NCI-H187 treated with DMSO at 0.1 percent for 48 hours (cell line): ENCODE results near the gene ZNF382.

Source experiments
- DNase-seq: peaks from one replicate; lab custom pipeline; 2025; lab: John Stamatoyannopoulos, UW

Gene ZNF382

DNA sequence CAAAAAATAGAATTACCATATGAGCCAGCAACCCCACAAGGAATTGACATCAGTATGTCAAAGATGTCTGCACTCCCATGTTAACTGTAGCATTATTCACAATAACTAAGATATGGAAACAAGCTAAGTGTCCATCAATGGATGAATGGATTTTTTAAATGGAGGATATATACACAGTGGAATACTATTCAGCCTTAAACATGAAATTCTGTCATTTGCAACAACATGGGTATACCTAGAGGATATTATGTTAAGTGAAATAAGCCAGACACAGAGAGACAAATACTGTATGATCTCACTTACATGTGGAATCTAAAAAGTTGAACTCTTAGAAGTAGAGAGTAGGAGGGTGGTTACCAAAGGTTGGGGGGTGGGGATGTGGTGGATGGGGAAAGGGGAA is 74.3 kb downstream of the ZNF382 start:
- no peak for DNase-seq
